GM12892 (cell line): ENCODE measurements around the gene CHRFAM7A.
A peak's percentile ranks its signal among the peaks of the same experiment; 100 is the strongest.
"Not testable (repeated sequence)": the region's sequence is repeated elsewhere in the genome, so short reads cannot be mapped to it uniquely, and the experiment has no call there.

Experiments used
- DNase-seq: peaks from one replicate; pipeline ENCODE4 v3.0.0; 2011; ENCODE audit not compliant: insufficient read length
- FAIRE-seq: peaks from 2 replicates; lab custom pipeline; 2011; peaks lifted over from hg19 to GRCh38; lab: Jason Lieb, UNC

CHRFAM7A gene

DNA sequence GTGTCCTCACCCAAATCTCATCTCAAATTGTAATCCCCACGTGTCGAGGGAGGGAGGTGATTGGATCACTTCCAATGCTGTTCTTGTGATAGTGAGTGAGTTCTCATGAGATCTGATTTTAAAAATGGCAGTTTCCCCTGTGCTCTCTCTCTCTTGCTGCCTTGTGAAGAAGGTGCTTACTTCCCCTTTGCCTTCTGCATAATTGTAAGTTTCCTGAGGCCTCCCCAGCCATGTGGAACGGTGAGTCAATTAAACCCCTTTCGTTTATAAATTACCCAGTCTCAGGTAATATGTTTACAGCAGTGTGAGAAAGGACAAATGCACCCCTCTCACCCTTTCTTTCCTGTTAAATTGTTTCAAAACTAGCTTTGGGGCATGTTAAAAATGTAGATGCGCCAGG, 59.2 kb downstream of the CHRFAM7A start:
- peak; percentile 24 for FAIRE-seq

GRCh38 chr15:30326145-30326544, 67.2 kb downstream of the CHRFAM7A start:
- not testable (repeated sequence) for DNase-seq, FAIRE-seq

More for the DNA sequence above, 59.2 kb downstream of the CHRFAM7A start:
- DNase-seq, result not testable (repeated sequence)

- FAIRE-seq, DNase-seq: not testable (repeated sequence)
Observed at GRCh38 chr15:30321063-30321462, 72.3 kb downstream of the CHRFAM7A start.

DNA sequence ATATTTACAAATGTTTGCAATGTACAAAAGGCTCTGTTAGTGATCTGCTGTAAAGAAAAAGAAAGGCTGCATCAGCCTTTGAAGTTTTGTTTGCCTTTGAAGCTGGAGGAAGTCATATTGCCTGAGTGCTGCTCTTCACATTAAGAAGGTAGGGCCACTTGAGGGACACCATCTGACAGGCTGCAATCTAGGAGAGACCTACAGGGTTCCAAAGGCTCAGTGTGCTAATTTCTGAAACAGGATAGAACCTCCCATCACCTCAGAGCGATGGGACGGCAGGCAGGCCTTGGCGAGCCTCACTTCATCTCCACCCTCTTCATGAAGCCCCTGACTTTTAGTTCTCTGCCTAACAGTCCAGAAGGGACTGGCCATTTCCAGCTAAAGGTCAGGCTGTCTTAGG, 77.6 kb downstream of the CHRFAM7A start:
- not testable (repeated sequence) for DNase-seq, FAIRE-seq

- not testable (repeated sequence) for DNase-seq, FAIRE-seq
Observed at GRCh38 chr15:30310575-30310974, 82.8 kb downstream of the CHRFAM7A start.
